OCI-LY7 (cell line): ENCODE data around the gene RXRA. TPM values are rescaled to one million over a fixed set of nuclear protein-coding genes. Genes with fewer than 3 reads are reported as not detected.

Experiments
- BruUV-seq: library from RNA; stranded (reverse); fragments of 400-500 nt; replicated peaks from 2 replicates; lab custom pipeline; 2021; lab: Mats Ljungman, UMichigan
- CTCF ChIA-PET: fragments of 300-600 bp; sonication (Branson Sonifier 250); formaldehyde crosslinking; loops from one replicate; lab custom pipeline; 2022; ENCODE audit warnings: antibody characterized with exemption; ENCODE audit not compliant: unreplicated experiment; lab: Charles Lee
- POLR2A ChIA-PET: fragments of 300-600 bp; sonication (Branson Sonifier 250); formaldehyde crosslinking; loops from one replicate; lab custom pipeline; 2022; ENCODE audit warnings: antibody characterized with exemption; lab: Charles Lee
- DNase-seq: peaks from one replicate; pipeline ENCODE4 v3.0.0-alpha.2; 2015; ENCODE audit warnings: low spot score
- H2AFZ ChIP-seq: fragments of 200-600 bp; sonication (generic), shearing (Covaris generic); 2 replicates; pipeline ENCODE4 v1.6.1; 2014; ENCODE audit warnings: mild to moderate bottlenecking, antibody characterized with exemption, low read length, moderate library complexity
- H3K27ac ChIP-seq: fragments of 200-600 bp; sonication (generic); 2 replicates; pipeline ENCODE4 v1.5.1; 2014; ENCODE audit warnings: mixed run types, low read depth, mild to moderate bottlenecking, moderate library complexity, low read length, inconsistent platforms; ENCODE audit not compliant: poor library complexity, severe bottlenecking
- H3K36me3 ChIP-seq: fragments of 200-600 bp; sonication (generic); 2 replicates; pipeline ENCODE4 v1.6.1; 2014; ENCODE audit warnings: mild to moderate bottlenecking, antibody characterized with exemption, low read length, moderate library complexity, mixed read lengths; ENCODE audit not compliant: insufficient read depth
- H3K4me1 ChIP-seq: fragments of 200-600 bp; sonication (generic); 2 replicates; pipeline ENCODE4 v1.5.1; 2014; ENCODE audit warnings: mild to moderate bottlenecking, low read length; ENCODE audit not compliant: insufficient read depth, poor library complexity, severe bottlenecking
- H3K4me2 ChIP-seq: fragments of 200-600 bp; sonication (generic); 2 replicates; pipeline ENCODE4 v1.6.1; 2014; ENCODE audit warnings: mild to moderate bottlenecking, low read length
- H3K4me3 ChIP-seq: fragments of 200-600 bp; sonication (generic); 2 replicates; pipeline ENCODE4 v1.5.1; 2014; ENCODE audit warnings: mild to moderate bottlenecking, low read depth, low read length; ENCODE audit not compliant: poor library complexity, severe bottlenecking
- H3K79me2 ChIP-seq: fragments of 200-600 bp; sonication (generic); 2 replicates; pipeline ENCODE4 v1.6.1; 2016; ENCODE audit warnings: low read depth, mild to moderate bottlenecking, low read length, moderate library complexity, mixed read lengths; ENCODE audit not compliant: insufficient read depth
- H3K9me2 ChIP-seq: fragments of 200-600 bp; sonication (generic); 2 replicates; pipeline ENCODE4 v1.6.1; 2016; ENCODE audit warnings: mild to moderate bottlenecking, low read length, mixed read lengths; ENCODE audit not compliant: insufficient read depth
- H3K9me3 ChIP-seq: fragments of 200-600 bp; sonication (generic); 2 replicates; pipeline ENCODE4 v1.6.1; 2014; ENCODE audit warnings: mild to moderate bottlenecking, mixed run types, low read length, mixed read lengths
- H4K20me1 ChIP-seq: fragments of 200-600 bp; sonication (generic); 2 replicates; pipeline ENCODE4 v1.6.1; 2014; ENCODE audit warnings: mild to moderate bottlenecking, antibody characterized with exemption, low read length, moderate library complexity, mixed read lengths; ENCODE audit not compliant: insufficient read depth
- CTCF ChIP-seq: fragments of 200-600 bp; sonication (generic); conservative IDR thresholded peaks from 2 replicates; pipeline ENCODE4 v1.5.1; 2014; ENCODE audit warnings: mild to moderate bottlenecking, antibody characterized with exemption, low read length, moderate library complexity, mixed read lengths
- EZH2phosphoT487 ChIP-seq: fragments of 200-600 bp; sonication (generic); IDR thresholded peaks from 2 replicates; pipeline ENCODE4 v1.6.1; 2018; ENCODE audit warnings: low read depth, borderline replicate concordance, mild to moderate bottlenecking, mixed run types, antibody characterized with exemption, low read length, moderate library complexity, mixed read lengths
- intact Hi-C: fragments of 100-400 bp; cut with micrococcal nuclease; formaldehyde crosslinking; loops from one replicate; pipeline ENCODE4 v1.10.0; 2022; ENCODE audit not compliant: unreplicated experiment
- total RNA-seq, 2 experiments: library from RNA; depleted of rRNA in 1 of 2; stranded (reverse); fragments of >200 nt in 1 of 2; shearing (Covaris generic) in 1 of 2; gene quantifications; 2 replicates each; pipeline ENCODE4 v1.2.3, GENCODE V29; 2014 to 2022

RXRA gene
- total RNA-seq, 2 experiments from 2014 or later: 0.25 to 0.40 TPM

GRCh38 chr9:134401391-134401790, 75.1 kb downstream of the RXRA start:
- ChIA-PET CTCF (no interaction called here), POLR2A (no interaction called here)
- Histone ChIP-seq H3K9me3 (peaks cover 10% of the 10 kb centered on the region), H3K36me3 (no peaks in the 10 kb centered on the region), H2AFZ (no peak overlapping the region), H3K9me2 (no peaks in the 10 kb centered on the region), H3K4me1 (peaks cover 21% of the 10 kb centered on the region), H3K4me2 (no peak overlapping the region), H3K79me2 (no peaks in the 10 kb centered on the region), H4K20me1 (no peaks in the 10 kb centered on the region), H3K4me3 (no peak overlapping the region), H3K27ac (no peak overlapping the region)
- no peak for TF ChIP-seq EZH2phosphoT487
- TF ChIP-seq CTCF: no peak
- intact Hi-C loops: no loop called here
- no peak for DNase-seq
- no TSS peak for BruUV-seq

DNA sequence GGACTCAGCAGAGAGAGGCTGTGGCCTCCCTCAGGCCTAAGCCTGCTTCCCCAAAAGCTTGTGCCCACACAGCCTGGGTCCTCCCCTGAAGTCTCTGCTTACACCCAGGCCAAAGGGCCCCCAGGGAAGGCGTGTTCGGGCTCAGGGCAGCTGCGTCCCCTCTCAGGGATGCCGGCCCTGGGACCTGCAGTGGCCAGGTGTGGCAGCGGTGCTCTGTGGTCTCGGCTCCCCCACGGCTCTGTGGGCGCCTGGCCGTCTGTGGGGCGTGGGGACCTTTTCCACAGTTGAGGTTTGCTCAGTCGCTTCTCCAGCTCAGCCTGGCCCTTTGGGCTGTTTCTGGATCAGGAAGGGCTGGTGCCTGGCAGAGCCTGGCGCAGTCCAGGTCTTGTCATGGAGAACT, 75.9 kb downstream of the RXRA start:
- ChIA-PET CTCF (no interaction called here), POLR2A (no interaction called here)

DNA sequence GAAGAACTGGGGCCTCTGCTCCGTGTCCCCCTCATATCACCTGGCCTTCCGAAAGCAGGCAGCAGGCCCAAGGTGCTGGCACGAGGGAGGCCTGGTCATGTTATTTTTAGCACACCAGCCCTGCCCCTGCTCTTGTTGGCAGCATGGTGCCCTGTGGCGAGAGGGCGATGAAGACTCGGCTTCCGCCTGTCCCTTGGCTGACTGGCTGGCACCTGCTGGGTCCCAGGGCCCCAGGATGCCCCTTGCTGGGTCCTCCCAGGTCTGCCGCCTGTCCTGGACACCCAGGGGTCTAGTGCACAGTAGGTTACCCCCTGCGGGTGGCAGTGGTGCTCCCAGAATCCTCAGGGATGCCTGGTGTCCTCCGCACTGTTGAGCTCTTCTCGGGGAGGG, 77.0 kb downstream of the RXRA start:
- ChIA-PET POLR2A (no interaction called here), CTCF (no interaction called here)
- H3K9me2 ChIP-seq: no peaks in the 10 kb centered on the region
- H3K79me2 ChIP-seq: no peaks in the 10 kb centered on the region
- no peak overlapping the region for H3K4me3 ChIP-seq
- intact Hi-C loops: no loop called here
- no peaks in the 10 kb centered on the region for H4K20me1 ChIP-seq
- peaks cover 27% of the 10 kb centered on the region for H3K4me1 ChIP-seq
- peaks cover 10% of the 10 kb centered on the region for H3K9me3 ChIP-seq
- no peaks in the 10 kb centered on the region for H3K36me3 ChIP-seq
- H3K27ac ChIP-seq: no peak overlapping the region
- H3K4me2 ChIP-seq: no peak overlapping the region
- DNase-seq: no peak
- H2AFZ ChIP-seq: no peak overlapping the region
- TF ChIP-seq CTCF: no peak
- TF ChIP-seq EZH2phosphoT487: no peak
- BruUV-seq: no TSS peak

More for the DNA sequence above, 75.9 kb downstream of the RXRA start:
- Histone ChIP-seq H3K9me3 (peaks cover 10% of the 10 kb centered on the region), H3K79me2 (no peaks in the 10 kb centered on the region), H2AFZ (no peak overlapping the region), H3K27ac (no peak overlapping the region), H3K36me3 (no peaks in the 10 kb centered on the region), H3K4me3 (no peak overlapping the region), H4K20me1 (no peaks in the 10 kb centered on the region), H3K4me2 (no peak overlapping the region), H3K4me1 (peaks cover 21% of the 10 kb centered on the region), H3K9me2 (no peaks in the 10 kb centered on the region)
- intact Hi-C loops: no loop called here
- no peak for DNase-seq
- TF ChIP-seq EZH2phosphoT487: no peak
- TF ChIP-seq CTCF: no peak
- BruUV-seq: no TSS peak
